ENCODE data around the gene EYS.

The EYS gene

DNA sequence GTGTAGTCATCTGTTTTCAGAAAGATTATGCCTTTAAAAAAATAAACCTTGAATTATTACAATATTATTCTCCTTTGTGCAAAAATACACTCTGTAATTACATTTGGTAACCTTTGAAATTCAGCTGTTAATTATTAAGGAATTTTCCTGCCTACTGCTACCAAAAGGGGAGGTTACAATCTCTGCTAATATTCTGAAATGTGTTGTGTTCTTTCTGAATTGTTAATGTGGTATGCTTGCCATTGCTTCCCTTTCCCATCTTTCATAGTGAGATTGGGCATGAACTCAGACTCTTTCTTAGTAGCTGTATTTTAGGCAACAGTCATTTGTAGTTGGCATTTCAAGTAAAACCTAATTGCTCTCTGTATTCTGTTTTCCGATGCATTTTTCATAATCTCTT lies 1998.4 kb downstream of the EYS start:
- DNase-seq (ENCODE audit: low read depth in 2 of 2, low spot score in 1 of 2) = no peak

DNA sequence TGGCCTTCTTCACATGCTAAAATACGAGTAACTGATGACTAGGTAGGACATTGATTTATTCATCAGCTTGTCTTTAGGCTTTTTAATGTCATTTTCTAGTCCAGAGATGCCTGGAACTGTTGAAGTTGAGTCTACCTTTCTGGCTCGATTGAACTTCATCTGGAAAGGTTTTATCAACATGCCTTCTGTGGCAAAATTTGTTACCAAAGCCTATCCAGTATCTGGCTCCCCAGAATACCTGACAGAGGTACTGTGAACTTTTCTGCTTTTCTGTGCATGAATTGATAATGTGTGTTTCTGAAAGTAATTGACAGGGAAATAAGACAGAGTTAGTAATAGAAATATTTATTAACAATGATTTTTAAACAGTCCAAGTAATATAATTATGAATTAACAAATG lies 2000.4 kb downstream of the EYS start:
- no peak for DNase-seq (ENCODE audit: low read depth in 2 of 2, low spot score in 1 of 2)

DNA sequence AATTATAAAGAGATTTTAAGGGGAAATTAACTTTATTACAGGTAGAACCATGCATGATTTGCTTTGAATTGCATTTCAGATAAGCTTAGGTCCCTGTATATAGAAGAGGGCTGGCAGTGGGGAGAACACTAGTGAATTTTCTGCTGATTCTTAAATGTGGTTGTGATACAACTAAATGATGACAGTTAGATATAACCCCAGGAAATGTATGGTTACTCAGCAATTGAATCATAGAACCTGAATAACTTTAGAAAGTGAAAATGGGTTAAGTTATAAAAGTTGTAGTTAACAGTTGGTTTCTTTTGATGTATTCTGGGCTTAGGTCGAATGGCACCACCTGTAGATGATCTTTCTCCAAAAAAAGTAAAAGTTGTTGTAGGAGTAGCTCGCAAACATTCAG lies 2001.3 kb downstream of the EYS start:
- DNase-seq (ENCODE audit: low read depth in 2 of 2, low spot score in 1 of 2) = no peak

DNA sequence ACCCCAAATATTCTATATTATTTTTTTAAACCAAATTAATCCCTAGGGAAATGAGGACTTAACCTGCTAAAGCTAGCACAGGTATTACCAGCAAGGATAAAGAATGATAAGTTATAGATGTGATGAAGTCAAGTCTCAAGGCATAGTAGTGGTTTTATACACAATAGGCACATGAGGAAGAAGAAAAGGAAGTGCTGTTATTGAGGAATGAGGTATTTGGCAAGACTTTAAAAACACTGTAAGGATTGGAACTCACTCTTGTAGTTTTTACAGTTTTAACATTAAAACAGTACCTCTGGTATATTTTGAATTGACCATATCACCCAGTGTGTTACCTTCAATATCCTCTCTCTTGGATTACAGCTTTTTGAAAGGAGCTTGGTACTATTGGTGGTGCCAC lies 2016.8 kb downstream of the EYS start:
- no peak for DNase-seq (ENCODE audit: low read depth in 2 of 2, low spot score in 1 of 2)

DNA sequence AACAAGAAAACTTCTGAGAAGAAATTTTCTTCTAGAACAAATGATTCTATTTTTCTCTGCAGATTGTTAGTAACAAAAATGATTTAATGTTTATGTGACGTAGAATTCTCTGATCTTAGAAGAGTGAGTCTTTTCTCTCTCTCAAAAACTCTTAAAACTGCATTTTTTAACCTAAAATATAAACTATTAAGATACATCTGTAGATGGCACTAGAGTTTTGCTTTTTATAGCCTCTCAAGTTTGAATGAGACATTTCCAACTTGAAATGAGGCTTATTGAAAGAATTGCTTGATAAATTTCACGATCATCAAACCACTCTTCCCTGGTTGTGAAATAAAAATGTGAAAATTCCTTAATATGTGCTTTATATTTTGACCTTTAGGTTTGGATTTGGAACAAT lies 2017.6 kb downstream of the EYS start:
- no peak for DNase-seq (ENCODE audit: low read depth in 2 of 2, low spot score in 1 of 2)

DNA sequence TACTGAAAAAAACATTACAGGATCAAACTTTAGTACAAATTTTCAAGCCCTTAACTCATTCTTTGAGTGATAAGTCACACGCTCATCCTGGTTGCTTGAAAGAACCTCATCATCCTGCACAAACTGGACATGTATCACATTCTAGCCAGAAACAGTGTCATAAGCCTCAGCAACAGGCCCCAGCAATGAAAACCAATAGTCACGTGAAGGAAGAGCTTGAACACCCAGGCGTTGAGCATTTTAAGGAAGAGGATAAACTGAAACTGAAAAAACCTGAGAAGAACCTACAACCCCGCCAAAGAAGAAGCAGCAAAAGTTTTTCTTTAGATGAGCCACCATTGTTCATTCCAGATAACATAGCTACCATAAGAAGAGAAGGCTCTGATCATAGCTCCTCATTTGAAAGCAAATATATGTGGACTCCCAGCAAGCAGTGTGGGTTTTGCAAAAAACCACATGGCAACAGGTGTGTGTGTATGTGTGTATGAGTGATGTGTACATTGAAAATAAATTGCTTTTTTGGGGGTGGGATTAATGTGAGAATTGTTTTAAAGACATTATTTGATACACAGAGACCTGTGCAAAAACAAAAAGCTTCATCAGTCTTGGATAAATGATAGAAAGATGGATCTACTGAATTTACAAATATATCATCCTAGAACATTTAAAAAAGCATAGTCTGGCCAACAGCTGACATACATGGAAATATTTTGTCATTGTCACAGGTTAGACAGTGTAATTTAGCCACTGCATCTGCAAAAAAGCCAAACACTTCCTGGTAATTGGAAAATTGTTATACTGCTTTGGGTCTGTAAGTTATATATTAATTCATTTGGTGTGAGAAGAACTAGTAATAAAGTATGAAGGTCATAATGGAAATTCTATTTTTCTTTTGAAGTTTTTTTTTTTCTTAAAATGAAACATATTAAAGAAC lies 2021.3 kb downstream of the EYS start:
- no peak for DNase-seq (ENCODE audit: low read depth in 2 of 2, low spot score in 1 of 2)

DNA sequence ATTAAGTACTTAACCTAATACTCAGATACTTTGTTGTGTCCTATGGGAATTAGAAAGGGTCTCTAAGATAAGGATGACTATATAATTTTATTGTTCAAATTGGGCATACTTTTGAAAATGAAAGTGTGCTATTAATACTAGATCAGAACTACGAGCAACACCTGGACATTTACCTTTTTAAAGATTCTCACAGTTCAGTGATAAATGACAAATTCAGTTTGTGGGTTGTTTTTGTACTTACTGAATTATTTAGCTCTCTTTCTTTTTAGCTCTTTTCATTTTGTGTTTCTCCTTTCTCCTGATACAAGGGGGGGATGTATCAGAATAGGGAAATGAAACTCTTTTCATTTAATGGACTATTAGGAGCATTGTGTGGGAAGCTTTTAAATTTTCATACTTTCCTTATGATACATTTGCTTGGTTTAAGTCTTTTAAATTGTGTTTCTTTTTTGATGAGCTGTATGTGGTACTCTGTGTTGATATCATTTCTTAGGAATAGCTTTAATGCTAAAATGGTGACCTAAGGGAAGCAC lies 2023.9 kb downstream of the EYS start:
- no peak for DNase-seq (ENCODE audit: low read depth in 2 of 2, low spot score in 1 of 2)

DNA sequence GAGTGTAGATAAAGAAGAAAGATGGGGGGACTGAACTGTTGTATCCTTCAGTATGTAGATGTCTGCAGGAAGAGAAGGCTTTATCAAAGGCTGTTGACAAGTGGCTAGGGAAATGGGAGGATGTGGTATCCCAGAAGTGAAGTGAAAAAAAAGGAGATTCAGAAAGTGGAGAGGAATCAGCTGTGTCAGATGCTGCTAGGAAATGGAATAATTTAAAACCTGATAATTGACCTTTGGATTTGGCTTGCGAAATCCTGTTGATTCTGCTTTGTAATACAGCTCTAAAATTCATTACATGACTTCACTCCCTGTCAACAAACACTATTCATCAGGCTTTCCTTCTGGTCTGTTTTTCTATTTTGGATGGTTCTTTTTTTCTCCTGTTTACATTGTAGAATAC lies 2029.7 kb downstream of the EYS start:
- no peak for DNase-seq (ENCODE audit: low read depth in 2 of 2, low spot score in 1 of 2)

DNA sequence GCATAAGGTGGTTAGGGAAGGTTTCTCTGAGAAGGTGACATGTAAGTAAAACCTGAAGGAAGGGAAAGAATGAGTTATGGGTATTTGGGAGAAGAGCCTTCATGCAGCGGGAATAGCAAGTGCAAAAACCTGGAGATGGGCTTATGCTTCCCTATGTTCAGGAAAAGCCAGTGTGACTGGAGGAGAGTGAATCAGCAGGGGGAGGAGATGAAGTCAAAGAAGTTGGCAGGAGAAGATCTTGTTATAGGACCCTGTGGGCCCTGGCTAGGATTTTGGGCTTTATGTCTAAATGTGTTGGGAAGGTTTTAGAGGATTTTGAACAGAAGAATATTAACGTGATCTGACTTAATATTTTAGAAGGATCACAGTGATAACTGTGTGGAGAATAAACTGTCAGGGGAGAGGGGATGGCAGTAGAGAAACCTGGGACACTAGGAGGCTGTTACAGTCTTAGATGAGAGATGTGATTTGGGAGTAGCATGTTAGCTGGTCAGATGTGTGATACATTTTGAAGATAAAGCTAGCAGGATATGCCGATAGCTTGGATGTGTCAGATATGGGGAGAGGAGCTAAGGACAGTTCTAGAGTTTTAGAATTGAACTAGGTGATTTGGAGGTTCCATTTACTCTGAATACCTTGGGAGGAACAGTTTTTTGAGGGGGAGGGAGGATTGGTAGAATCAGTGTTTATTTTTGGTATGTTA lies 2030.5 kb downstream of the EYS start:
- DNase-seq (ENCODE audit: low read depth in 2 of 2, low spot score in 1 of 2) = no peak

DNA sequence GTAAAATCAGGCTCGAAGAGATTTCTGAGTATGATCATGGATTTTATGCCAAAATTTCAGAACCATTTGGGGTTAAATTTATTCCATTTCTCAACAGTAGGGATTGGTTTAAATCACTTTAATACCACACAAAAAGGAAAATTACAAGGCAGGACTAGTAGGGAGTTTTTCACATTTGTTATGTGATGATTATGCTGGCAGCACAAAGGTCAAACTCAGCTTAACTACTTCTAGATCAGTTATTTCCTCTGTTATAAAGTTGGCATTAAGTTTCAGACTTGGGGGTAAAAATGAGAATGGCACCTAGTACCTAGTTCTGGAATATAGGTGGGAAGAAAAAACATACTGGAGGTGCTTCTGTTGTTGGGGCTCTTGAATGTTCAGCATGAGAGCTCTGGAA lies 2031.9 kb downstream of the EYS start:
- no peak for DNase-seq (ENCODE audit: low read depth in 2 of 2, low spot score in 1 of 2)

DNA sequence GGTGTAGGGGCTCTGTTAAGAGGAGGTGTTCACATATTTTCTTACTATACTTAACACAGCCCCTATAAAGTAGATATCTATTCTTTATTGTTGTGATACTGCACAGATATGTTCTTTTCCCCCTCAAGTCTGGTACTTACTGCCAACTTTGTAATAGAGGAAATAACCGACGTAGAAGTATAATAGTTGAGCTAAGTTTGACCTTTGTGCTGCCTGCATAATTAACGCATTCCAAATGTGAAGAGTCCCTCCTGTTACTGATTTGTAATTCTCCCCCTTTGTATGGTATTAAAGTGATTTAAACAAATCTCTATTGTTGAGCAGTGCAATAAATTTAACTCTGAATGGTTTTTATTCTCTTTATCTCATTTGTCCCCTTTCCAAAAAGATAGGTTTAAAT lies 2032.4 kb downstream of the EYS start:
- no peak for DNase-seq (ENCODE audit: low read depth in 2 of 2, low spot score in 1 of 2)

DNA sequence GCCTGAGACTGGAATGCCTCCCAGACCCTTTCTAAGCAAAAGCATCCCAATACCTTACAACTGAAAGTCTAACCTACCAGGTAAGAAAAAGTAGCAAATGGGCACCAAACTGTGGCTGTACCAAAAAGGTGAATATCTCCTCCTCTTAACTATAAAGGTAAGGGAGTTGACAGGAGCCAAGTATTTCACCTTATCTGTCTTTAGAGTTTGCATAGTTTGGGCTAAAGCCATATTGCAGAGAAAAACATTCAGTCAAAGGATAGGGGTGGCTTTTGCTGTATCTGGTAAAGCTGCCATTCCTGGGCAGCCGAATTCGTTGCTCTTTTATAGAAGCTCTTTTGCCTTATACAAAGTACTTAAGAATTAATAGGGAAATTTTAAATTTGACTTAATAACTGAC lies 2033.3 kb downstream of the EYS start:
- DNase-seq (ENCODE audit: low read depth in 2 of 2, low spot score in 1 of 2) = no peak

DNA sequence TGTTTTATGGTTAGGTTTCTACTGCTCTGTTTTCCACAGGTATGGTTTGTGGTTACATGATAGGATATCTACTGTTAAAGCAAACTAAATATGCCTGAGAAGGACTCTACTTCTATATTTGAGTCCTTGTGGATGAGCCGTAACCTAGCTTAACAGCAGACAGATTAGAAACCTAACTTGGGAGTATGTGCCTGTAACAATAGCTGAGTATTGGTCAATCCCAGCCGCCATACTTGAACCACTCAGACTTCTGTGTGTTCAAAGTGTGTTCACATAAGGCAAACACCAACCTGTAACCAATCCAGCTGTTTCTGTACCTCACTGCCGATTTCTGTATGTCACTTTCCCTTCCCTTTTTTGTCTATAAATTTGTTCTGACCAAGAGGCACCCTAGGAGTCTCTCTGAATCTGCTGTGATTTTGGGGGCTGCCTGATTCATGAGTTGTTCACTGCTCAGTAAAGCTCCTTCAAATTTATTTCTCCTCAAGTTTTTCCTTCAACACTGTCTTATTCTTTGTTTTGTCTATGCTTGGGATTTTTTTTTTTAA lies 2034.4 kb downstream of the EYS start:
- no peak for DNase-seq (ENCODE audit: low read depth in 2 of 2, low spot score in 1 of 2)

DNA sequence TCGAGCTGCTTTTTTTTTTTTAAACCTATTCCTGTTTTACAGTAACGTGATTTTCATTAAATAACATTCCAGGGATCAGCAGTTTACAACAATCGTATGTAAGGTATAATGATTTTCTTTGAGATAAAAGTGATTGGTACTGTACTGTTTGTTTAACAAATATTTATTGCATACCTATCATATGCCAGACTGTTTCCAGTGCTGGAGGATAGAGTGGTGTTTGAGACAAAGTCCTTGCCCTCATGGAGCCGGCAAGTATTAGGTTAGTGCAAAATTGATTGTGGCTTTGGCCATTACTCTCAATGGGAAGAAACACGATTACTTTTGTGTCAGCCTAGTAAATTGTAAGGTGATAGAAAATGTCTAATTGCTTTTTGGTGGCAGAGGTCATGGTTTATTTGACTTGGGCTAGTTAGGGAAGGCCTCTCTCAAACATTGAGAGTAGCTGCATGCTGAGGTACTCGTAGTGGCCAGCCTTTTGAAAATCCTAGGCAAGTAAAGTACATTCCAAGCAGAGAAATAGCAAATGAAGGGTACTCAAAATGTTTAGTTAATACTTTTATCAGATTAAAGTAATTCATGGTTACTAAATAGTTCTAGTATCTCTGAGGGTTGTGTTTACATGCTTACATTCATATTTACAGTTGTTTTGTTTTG lies 2035.8 kb downstream of the EYS start:
- DNase-seq (ENCODE audit: low read depth in 2 of 2, low spot score in 1 of 2) = no peak

Measured in stimulated activated CD8-positive, alpha-beta memory T cell treated with anti-CD3 and anti-CD28 coated beads, Interleukin-4, amount 100 ng/mL, for 4 hours (primary cell).